Measurements from ENCODE around the gene ARMH3.
"Not testable (repeated sequence)": the region's sequence is repeated elsewhere in the genome, so short reads cannot be mapped to it uniquely, and the experiment has no call there.

Gene ARMH3

DNA sequence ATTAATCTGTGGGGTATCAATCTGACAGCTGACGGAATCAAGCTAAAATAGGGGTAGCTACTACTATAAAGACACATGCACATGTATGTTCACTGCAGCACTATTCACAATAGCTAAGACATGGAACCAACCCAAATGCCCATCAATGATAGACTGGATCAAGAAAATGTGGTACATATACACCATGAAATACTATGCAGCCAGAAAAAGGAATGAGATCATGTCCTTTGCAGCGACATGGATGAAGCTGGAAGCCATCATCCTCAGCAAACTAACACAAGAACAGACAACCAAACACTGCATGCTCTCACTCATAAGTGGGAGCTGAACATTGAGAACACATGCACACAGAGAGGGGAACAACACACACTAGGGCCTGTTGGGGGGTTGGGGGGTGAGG is 75.3 kb downstream of the ARMH3 start:
- DNase-seq (ENCODE audit: low read depth): not testable (repeated sequence)

DNA sequence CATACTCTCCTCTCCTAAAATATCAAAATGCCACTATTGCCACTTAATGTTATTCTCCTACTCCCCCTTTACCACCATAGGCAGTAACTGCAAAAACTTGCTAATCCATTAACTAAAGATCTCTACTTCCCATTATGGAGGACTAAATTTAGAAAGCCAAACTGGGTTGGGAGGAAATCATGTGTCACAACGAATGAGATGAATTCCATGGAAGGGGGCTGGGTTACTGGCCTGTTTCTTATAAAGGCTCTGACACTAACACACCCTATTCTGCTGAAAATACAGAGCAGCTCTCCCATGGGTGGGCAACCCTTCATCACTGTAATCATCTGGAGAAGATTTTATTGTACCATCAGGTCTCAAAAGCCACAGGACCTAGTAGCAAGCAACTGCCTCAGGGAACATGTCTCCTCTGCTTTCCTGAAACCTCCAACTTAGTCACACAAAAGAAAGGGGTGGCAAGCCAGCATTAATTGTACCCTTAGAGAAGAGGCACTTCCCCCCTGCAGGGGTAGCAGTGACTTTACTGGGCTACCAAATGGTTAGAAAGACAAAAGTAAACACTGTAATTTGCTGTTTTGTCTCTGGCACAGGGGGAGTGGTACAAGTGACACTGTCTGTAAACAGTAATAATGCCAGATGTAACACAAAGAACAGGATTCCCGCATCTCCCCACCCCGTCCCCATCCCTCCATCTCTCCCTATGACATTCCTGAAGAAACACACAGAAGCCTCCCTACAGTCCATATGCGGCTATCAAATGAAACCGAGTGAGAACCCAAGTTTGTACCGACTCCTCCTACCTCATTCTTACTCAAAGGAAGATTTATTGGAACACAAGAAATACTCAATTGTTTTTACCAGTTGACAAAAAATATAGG is 81.6 kb downstream of the ARMH3 start:
- DNase-seq (ENCODE audit: low read depth): no peak

DNA sequence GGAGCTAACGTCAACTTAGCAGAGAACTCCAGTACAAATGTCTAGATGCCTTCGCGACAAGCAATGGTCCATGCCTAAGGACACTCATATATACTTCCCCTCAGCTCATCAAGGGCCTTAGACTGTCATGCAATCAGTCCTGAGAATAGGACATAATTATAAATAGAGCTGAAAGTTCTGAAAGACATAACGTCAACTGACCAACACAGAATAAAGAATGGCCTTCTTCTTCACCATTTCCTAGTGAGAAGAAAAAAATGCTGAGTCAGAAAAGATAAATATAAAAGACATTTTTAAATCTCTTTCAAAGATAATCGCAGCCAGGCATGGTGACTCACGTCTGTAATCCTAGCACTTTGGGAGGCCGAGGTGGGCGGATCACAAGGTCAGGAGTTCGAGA is 83.2 kb downstream of the ARMH3 start:
- no peak for DNase-seq (ENCODE audit: low read depth)

DNA sequence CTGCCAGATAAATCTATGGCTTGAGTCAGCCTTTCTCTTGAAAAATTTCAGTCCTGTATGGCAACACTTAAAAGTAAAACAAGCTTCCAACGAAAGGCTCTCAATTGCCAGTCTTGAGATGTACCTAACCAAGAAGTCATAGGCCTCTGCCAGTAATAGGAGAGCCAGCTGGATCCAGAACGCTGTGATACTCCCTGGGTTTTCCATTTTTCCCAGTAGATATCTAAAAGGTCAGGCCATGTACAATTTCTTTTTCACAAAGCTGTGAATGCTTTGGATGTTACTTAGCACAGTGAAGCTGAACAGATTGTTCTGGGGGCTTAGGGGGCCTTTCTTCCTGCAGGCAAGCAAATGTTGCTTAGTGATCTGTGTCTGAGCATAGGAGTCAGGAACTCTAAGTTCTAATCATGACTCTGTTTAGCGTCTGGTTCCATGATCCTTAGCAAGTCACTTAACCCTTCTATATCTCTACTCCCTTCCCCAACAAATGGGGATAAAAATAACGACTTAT is 86.5 kb downstream of the ARMH3 start:
- DNase-seq (ENCODE audit: low read depth): no peak

DNA sequence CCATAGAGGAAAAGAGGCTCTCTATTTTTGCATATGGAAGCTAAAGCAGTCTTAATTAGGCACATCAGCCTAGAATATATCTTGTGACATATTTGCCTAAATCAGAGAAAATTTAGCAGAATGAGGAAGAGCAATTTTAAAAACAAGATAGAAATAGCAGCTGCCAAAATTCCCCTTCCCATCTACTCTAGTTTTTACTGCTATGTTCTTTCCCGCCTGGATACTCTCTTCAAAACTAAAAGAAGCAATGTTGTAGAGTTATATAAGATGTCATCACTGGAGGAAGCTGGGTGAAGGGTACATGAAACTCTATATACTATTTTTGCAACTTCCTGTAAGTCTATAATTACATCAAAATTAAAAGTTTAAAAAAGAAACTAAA is 87.0 kb downstream of the ARMH3 start:
- no peak for DNase-seq (ENCODE audit: low read depth)

DNA sequence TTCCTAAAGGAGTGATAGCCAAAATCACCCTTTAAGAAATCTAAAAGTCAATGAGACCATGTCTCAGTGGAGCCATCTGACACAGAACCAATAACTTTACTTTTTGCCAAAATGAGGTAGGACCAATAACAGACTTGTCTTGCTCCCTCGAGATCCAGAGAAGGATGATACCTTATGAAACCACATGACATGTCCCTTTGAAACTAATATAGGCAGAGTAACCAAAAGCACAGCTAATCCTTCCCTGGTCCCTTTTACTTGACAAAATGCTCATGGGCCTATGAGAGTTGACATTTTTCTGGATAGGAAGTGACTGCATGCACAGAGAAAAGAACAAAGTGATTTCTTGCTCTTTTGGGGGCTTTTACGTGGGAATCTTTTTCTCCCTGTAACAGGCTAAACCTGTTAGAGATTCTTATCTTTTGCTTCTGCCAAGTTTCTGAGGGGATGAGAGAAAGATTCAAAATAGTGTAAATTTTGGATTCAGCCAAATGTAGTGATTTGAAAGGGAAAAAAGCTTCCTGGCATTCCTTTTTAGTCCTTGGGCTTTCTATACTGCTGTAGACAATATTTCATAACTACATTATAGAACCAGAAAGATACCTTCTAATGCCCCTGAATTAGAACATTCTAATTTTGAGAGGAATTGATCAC is 87.6 kb downstream of the ARMH3 start:
- no peak for DNase-seq (ENCODE audit: low read depth)

DNA sequence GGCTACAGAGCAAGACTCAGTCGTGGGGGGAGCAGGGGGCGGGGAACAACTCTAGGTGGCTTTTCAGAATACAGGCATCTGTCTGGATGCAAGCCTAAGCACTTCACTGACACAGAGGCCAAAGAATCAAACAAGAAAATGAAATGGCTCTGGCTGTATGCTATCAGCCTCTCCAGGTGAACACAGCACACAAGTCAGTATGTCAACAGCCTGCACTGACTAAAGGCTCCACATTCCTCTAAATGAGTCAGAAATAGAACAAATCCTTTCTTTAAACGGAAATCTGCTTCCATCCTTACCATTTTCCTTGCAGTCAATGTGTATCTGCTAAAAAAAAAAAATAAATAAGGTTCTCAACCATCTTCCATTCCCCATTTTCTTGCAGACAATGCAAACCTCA is 88.3 kb downstream of the ARMH3 start:
- no peak for DNase-seq (ENCODE audit: low read depth)

DNA sequence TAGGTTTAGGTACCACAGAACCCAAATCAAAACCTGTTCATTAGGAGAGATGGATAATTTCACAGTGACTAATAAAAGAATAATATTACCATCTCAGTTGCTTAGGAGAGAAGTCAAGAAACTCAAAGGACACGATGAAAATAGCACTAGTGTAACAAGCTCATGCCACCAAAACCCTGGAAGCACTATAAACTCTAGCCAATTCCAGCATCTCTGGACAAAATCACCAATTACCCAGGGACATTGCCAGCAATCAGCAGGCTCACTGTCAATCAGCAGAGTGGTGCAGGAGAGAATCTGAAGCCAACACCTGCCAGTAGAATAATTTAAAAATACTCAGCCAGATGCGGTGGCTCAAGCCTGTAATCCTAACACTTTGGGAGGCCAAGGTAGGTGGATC is 88.9 kb downstream of the ARMH3 start:
- no peak for DNase-seq (ENCODE audit: low read depth)

DNA sequence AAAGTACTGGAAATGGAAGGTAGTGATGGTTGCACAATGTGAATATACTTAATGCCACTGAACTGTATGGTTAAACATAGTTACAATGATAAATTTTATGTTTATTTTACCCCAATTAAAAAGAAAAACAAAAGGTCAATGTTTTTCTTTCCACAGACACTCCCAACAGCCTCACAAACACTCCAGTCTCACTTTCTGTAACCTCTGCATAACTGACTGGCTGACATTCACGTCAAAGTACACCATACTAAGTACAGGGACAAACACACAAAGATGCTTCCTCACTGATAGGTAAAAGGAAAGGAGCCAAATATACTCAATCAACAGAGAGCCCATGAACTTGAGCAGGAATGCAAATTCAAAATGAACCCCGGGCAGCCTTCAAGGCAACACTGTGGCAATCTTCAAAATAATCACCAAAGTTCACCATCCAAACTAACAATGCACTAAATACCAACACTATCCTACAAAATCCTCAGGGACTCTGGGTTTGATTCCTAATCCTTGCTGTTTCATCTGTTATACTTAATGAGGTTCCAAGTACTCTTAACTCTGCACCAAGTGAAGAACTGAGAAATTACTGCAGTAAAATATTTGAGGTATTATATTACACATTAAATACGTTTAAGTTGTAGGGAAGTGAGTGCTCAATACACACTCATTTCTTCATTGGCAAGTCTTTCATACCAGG is 90.8 kb downstream of the ARMH3 start:
- DNase-seq (ENCODE audit: low read depth): no peak

DNA sequence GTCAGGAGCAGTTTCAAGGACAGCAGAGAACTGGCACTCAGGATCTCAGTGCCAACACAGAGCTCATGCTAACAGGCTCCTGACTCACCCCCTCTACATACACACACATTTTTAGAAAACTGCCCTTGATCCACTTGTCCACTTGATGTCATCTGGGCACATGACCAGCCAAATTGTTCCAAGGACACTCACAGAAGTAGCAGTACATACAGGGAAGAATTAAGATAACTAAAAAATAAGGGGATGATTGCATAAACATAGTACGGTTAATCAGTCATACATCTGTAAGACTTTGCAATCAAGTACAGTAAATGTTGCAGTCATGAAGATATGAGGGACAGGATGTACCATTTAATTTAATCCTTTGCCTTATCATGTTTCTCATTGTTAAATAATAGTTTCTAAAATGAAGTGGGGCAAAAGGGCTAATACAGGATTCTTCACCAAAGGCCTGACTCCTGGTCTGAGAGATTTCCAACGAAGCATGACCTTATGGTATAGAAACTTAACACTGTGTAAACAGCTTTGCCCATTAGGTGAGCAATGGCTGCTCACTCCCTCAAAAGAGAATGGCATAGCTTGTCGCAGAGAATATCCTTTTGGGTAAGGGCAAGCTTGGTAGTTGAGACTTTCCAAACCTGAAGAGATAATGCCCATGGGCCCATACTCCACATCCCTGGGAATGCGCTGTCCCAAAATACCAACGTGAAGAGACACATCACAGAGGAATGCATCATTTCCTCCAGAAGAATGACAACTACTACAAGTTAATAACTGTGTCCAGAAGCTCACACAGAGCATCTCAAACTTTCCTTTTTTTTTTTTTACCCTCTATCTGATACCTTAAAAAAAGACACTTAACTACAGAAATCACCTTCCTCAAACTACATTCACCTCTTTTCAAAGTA is 94.1 kb downstream of the ARMH3 start:
- no peak for DNase-seq (ENCODE audit: low read depth)

DNA sequence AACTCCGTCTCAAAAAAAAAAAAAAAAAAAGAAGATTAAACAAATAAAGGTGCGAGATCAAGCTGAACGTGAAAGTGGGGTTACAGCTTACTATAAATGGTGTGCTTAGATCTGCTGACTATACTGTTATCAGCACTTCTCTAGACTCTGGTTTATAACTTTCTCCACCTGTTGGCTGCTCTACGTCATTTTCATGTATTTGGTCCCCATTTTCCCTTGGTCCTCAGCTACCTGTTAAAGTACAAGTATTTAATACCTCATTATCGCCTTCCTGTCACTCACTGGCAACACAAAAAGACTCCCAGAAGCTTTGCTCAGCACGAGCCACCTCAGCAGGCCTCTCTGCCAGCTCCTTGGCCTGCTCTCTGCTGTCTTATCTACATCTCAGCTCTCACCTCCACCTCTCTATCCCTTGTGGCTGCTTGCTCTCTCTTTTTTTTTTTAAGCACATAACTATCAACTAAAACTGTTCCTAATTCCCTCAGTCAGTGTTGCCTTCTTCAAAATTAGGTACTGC is 95.0 kb downstream of the ARMH3 start:
- no peak for DNase-seq (ENCODE audit: low read depth)

DNA sequence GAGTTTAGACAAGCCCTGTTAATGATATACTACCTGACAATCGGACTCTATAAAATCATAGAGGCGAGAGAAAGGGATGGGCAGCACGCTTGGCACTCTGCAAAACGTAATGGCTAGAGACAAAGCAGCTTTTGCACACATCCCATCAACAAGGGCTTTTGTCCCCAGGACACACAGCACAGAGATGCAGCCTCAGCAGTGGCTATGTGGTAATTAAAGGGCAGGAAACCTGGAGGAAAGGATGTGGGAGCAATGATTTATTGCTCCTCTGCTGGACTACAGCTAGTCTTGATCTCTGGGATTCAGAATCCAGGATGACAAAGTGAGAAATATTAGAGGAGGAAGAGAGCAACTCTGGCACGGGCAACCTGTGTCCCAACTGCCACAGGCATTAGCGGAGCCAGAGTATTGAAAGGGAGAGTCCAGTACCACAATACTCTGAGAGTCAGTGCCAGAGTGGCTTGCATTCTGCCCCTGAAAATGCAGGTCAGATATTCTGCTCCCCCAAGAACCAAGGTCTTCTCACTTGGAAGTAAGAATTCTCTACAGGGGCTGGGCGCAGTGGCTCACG is 96.5 kb downstream of the ARMH3 start:
- DNase-seq (ENCODE audit: low read depth): no peak

DNA sequence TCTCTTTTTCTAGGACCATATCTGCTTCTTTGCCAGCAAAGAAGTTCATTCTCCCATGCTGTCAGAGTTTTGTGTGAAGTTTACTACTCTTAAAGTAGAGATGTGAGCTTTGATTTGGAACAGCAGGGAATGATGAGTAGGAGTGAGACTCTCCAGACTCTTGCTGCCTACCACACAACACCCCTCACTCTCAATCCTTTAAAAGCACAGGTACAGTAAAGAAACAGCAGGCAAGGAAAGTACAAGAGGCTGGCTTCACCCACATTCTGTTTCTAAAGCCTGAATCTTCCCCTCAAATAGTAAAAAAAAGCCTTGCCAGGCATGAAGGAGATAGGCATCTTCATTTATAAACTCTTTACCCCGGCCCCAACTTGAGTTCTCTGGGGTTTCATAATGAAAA is 97.3 kb downstream of the ARMH3 start:
- no peak for DNase-seq (ENCODE audit: low read depth)

DNA sequence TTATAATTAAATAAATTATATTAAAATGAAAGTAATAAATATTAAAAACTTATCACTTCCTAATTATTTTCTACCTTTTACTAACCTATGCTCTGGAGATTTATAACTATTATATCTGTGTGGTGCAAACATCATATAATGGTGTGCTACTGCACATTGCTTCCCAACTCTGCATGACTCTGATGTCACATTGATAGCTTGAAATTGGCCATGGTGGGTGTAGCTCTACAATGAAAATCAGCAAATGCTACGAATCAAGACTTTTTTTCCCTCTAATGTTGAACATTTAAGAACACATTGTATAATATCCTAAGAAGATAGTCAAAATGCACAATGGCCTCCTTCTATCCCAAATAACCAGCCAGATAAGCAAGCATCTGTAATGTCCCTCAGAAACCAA is 99.1 kb downstream of the ARMH3 start:
- DNase-seq (ENCODE audit: low read depth): no peak

DNA sequence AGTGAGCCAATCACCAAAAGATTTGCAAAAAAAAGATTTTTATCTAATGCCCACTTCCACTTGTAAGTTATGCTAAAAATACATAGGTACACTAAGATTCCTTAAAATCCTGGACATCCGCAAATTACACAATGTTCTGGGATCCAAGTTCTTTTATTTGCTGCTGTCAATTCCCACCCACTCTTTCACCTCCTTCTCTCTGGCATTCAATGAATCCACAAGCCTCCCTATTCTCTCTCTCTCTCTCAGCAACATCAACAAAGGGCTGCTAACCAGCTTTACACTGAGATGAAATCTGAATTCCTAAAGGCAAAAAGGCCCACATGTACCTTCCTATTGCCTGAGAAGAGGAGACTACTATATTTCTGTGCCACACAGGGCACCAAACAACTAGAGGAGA is 99.9 kb downstream of the ARMH3 start:
- no peak for DNase-seq (ENCODE audit: low read depth)

DNA sequence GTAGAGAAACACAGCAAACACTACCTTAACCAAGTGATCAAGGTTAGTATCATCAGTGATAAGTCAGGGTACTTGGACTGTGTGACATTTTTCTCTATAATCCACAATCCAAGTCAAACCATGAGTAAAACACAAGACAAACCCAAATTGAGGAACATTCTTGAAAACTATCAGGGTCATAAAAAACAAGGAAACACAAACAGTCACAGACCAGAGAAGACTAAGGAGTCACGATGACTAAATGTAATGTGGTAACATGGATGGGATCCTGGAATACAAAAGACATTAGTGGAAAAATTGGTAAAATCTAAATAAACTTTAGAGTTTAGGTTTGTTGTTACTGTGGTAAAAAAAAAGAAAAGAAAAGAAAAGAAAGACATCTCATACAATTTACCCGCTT is 103.8 kb downstream of the ARMH3 start:
- DNase-seq (ENCODE audit: low read depth): no peak

DNA sequence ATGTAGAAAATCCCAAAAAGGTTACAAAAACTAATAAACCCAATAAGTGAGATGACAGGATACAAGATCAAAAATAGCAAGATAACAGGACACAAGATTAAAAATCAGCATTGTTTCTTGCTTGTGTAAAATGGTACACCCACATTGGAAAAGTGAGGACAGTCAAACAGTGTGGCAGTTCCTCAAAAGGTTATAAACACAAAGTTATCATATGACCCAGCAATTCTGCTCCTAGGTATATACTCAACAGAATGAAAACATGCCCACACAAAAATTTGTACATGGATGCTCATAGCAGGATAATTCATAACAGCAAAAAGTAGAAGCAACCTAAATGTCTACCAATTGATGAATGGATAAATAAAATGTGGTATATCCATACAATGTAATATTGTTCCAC is 105.8 kb downstream of the ARMH3 start:
- no peak for DNase-seq (ENCODE audit: low read depth)

DNA sequence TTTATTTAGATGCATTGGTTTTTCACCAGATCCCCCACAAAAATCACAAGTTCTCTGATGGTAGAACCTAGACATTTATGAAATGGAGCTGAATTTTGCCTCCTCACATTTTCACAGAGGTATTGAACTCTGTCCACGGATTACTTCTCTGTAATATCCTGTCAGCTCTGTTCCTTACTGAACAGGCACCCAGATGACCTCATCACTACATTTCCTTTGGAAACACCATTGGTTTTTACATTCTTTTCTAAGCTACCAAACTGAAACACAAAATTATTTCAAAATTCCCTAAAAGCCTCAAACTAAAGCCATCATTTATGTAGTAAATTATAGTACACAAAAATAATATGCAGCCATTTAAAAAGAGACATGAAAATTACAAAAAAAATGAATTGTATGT is 114.1 kb downstream of the ARMH3 start:
- DNase-seq (ENCODE audit: low read depth): no peak

DNA sequence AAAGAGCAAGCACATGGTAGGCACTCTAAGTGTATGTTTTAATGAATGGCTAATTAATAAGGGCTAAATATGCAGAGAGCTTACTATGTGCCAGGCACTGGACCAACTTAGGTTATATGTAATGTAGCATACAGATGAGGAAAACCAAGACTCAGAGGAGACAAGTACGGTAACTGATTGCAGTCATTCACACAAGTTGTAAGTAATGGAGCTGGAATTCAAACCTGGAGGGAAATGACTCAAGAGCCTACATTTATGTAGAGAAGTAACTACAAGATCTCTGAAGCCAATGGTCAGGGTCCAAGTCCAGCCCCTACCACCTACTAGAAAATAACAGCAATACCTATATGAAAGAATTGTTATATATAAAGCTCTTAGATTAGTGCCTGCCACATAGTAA is 115.1 kb downstream of the ARMH3 start:
- no peak for DNase-seq (ENCODE audit: low read depth)

DNA sequence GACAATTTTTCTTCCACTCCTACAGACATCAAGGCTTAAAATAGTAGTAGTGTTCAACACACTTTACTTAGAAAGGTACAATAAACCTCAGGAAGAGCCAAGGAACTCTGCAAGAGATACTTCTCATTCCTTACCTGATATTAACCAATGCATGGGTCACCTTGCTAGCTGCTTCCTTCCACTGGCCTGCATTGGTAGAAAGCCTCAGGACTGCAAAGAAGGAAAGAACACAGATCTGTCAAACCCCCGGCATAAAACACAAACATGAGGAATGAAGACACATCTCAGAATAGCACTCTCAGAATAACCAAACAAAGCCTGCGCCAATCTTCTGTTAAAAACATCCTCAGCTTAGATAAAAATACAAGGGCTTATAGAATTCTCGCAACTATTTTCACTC is 116.2 kb downstream of the ARMH3 start:
- DNase-seq (ENCODE audit: low read depth): no peak

DNA sequence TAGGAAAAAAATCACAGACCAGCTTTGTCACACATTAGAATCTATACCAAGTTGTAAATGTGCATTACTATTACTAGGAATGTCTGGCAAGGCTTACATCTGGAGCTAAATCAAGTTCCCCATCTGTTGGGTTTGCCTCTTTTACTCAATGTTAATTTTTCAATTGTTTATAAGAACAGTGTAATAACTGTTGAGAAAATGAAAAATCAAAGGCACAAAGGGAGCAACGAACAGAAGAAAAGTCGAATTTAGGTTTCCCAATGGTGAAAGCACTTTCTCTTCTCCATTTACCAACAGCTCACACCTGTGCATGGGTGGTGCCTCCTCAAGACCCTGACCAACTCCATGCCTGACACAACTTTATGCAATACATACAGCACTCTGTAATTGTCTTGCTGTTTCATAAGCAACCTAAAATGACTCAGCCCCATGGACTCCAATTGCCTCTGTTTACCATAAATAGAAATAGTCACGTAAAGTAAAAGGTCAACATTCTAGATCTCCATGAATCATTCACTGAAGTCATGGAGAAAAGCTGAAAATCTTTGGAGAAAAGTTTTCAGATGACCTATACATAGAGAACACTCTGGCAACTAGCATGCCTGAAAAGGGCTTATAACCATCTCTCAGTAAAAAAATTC is 116.8 kb downstream of the ARMH3 start:
- no peak for DNase-seq (ENCODE audit: low read depth)
